Retinal pigment epithelial cell (primary cell): ENCODE data around the gene CDH24.

Source experiments
- DNase-seq: peaks from one replicate; pipeline ENCODE4 v3.0.0-alpha.2; 2010; ENCODE audit warnings: low read depth
- H3K4me3 ChIP-seq: 2 replicates; pipeline ENCODE4 v1.5.1; 2011; ENCODE audit warnings: mild to moderate bottlenecking, low read length, control low read depth, moderate library complexity
- CTCF ChIP-seq: conservative IDR thresholded peaks from 2 replicates; pipeline ENCODE4 v1.5.1; 2011; ENCODE audit warnings: low read depth, low read length, control low read depth, inconsistent platforms

CDH24 gene

DNA sequence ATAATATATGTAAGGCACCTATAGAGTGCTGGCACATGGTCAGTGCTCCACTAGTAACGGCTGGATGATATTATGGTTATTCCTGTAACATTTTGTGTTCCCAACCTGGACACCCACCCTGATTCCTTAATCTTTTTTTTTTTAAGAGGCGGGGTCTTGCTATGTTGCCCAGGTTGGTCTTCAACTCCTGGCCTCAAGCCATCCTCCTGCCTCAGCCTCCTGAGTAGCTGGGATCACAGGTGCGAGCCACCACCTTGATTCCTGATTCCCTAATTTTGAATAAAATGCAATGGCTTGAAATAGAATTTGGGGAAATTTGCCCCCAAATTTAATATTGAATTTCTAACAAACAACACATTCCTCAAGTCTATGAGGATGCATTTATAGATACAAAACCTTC is 54.7 kb downstream of the CDH24 start:
- no peak for TF ChIP-seq CTCF
- no peak overlapping the region for H3K4me3 ChIP-seq
- DNase-seq = no peak

DNA sequence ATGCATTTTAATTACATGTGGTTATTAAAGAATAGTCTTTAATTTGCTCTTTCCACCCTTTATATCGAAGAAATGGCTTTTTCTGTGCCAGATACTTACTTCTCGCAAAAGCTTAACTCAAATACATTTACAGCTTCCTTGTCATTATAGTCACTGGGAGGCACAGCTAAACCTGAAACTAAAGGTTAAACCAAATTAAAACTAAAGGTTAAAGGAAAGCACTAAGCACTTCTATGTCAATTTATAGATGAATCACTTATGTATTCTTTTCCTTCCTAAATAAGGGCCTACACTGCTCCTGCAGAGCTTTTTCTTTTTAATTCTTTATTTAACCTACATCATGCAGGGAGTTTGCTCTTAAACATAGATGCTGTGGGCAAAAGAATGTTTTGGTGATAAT is 56.5 kb downstream of the CDH24 start:
- no peak overlapping the region for H3K4me3 ChIP-seq
- DNase-seq = no peak
- TF ChIP-seq CTCF = no peak

- no peak for TF ChIP-seq CTCF
- DNase-seq = no peak
- no peak overlapping the region for H3K4me3 ChIP-seq
Observed at GRCh38 chr14:22998329-22999012, 58.8 kb downstream of the CDH24 start.

GRCh38 chr14:22997676-22998323 is 59.5 kb downstream of the CDH24 start:
- no peak overlapping the region for H3K4me3 ChIP-seq
- DNase-seq = no peak
- no peak for TF ChIP-seq CTCF
